ENCODE data around the gene TMOD4.
A peak's percentile ranks its signal among the peaks of the same experiment; 100 is the strongest.
"Not testable (repeated sequence)": the region's sequence is repeated elsewhere in the genome, so short reads cannot be mapped to it uniquely, and the experiment has no call there.

TMOD4 gene

DNA sequence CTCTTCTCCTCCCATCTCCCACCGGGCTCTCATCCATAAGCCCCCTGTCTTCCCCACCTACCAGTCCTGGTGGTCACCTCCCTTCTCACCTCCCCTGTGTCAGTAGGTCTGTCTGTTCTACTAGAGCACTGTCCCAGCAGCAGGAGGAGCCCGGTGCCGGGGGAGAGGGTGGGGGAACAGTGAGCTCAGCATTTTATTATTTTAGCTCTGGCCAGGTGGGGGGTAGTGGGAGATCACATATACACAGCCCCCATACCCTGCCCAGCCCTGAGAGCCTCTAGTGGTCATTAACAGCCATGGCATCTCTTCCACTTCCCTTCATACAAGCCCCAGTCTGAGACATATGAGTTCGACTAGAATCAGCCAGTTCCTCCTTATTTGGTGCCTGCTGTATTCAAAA, at the start of gene TMOD4:
Gene TMOD4 (minus strand): TSS at position 119 of the 400 bp plus-strand sequence. CDS start 1,106 bp downstream, outside the sequence.
- DNase-seq: no peak

DNA sequence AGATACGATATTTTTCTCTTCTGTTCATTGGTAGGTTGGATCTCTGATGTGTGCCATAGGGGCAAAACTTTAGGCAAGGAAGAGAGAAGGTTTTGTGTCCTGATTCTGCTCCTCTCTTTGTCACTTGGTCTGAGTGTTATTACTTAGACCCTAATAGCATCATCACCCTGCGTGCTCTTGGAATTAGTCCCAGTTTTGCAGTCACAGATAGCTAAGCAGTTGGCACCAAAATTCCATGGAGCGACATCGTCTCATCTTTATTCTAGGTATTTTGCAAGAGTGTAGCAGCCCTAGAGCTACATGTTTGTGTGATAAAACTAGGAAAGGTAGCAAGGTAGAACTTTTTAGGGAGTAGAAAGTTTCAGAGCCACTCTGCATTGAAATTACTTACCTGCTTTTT, 46.3 kb upstream of the TMOD4 start:
- no peak for DNase-seq

DNA sequence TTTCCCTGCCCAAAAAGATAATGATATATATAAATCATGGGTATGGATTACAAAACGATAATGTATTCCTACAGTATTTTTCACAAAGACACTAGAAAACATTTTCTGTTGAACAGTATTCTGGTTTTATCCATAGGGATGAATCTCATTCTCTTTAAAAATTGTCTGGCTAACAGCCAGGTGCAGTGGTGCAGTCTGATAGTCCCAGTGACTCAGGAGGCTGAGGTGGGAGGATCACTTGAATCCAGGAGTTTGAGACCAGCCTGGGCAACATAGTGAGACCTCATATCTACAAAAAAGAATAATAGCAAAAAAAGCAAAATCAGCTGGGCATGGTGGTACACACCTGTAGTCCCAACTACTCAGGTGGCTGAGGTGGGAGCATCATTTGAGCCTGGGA, 45.8 kb upstream of the TMOD4 start:
- DNase-seq: no peak

DNA sequence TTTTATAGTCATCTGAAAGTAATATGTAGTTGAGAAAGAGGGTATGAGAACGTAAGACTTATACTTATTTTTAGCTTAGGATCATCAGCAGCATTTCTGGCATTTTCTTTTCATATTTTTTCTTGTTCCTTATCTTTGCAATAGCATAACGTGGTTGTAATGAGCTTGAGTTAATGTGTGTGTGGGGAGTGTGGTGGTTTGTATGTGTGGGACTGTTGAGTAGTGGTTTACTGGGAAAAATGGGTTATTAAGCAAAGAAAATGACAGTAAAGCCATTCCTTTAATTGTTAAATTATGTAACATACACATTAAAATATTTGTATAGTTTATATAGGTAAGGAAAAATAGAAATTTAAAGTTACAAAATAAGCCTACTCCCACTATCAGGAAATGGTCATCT, 37.8 kb upstream of the TMOD4 start:
- no peak for DNase-seq

DNA sequence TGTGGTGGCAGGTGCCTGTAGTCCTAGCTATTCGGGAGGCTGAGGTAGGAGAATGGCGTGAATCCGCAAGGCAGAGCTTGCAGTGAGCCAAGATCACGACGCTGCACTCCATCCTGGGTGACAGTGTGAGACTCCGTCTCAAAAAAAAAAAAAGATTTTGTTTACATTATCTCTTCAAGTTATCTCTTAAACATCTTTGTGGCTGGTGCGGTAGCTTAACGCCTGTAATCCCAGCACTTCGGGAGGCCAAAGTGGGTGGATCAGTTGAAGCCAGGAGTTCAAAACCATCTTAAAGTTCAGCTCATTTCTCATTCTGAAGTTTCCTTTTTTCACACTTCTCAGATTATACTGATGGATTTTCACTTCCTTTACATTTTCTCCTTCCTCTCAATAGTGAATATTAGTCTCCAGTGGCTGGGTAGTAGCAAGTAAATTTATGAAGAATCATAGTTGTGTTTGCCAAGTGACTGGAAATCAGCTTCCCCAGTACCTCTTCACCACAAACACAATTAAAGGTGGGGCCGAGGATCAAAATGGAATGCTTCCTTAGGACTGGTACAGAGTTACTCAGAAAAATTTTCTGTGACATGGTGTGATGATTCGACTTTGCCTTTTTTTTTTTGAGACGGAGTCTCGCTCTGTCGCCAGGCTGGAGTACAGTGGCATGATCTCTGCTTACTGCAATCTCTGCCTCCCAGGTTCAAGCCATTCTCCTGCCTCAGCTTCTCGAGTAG, 36.4 kb upstream of the TMOD4 start:
- DNase-seq: peak; percentile 25

DNA sequence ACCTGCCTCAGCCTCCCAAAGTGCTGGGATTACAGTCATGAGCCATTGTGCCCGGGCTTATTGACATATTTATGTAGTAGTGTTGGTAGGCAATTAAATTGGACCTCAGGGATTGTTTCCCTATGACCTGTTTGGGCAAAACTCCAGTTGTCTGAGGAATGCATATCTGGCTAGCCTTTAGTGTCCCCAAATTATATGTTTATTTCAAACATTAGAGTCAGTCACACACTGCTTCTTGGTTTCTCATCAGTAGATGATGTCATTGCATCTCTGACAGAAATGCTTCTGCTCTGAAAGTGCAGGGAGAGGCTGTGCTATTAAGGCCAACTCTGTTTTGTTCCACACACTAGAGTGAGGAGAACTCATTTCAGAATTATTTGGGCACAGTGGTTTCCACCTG, 35.0 kb upstream of the TMOD4 start:
- DNase-seq: no peak

DNA sequence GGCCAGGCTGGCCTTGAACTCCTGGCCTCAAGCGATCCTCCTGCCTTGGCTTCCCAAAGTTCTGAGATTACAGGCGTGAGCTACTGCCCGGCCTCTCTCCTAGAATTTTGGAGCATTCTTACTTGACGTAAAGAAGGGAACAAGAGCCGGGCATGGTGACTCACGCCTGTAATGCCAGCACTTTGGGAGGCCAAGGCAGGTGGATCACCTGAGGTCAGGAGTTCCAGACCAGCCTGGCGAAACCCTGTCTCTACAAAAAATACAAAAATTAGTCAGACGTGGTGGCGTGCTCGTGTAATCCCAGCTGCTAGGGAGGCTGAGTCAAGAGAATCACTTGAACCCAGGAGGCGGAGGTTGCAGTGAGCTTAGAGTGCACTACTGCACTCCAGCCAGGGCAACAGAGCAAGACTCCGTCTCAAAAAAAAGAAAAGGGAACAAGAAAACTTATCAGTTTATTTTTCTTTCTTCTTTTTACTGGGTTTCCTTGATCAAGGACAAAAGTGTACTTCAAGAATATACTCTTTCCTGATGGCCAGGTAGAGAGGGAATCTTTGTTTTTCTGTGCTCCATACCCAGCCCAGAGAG, 29.7 kb upstream of the TMOD4 start:
- not testable (repeated sequence) for DNase-seq

DNA sequence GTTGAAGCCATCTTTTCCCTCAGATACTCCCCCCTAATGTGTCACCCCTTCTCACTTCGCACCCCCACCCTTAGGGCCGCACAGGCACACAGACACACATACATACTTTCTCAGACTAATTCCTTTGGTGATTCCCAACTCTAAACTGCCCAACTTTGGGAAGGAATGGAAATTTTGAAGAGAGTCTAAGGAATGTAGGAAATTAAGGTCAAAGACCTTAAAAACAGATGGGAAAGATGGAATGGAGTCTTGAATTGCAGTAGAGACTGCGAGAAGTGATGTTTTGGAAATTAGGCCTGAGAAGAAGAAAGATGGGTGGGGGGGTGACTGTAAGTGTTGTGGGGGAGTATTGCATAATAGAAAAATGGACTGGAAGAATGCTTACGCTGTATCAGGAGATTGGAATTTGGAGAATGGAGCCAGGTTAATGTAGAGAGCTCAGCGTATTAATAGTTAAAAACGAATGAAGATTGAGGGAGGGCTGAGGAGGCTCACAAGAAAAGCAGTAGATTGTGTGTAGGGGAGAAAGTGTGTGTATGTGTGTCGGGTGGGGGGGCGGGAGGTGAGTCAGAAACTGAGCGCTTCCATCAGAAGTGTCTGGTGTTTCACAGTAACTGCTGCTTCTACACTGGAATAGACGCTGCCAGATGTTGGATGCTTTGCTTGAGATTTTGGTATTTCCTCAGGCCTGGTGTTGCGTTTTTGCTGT, 24.2 kb upstream of the TMOD4 start:
- DNase-seq: peak; percentile 30

DNA sequence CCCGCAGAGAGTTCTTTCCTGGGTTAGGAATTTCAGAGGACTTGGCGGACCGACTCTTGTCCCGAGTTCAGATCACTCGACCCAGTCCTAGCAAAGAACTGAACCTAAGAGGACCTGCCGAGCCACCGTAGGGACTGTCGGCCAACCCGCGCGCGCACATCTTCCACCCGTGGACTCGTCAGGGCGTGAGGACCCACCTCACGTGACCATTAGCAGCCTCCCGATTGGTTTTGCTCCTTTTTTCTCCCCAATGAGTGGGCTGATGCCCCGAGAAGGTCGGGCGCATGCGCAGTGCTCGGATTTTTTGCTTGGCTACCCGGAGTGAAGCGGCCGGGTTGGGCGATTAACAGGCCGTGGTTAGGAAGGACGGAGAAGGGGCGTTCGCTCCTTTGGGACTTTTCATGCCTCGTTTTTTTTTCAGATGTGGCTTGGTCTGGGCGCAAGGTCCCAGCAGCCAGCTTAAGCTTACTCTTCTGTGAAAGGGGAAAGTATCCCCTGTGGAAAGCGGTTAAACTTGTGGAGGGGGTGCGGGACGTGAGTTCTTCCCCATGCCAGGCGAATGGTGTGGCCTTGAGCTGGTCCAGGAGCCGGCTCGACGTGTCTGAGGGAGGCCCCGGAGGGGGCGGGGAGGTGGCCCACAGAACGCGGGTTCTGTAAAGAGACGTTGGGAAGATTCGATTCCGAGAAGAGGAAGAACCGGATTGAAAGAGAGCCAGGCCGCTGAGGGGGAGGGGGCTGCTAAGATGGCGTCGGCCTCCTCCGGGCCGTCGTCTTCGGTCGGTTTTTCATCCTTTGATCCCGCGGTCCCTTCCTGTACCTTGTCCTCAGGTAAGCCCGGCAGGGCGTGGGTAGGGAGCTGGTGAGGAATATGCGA, 22.7 kb upstream of the TMOD4 start, which contains the start of gene PIP5K1A:
Gene PIP5K1A (plus strand): TSS at position 299 of the 874 bp plus-strand sequence. CDS start 445 bp downstream, at position 744.
- peak; percentile 99 for DNase-seq

DNA sequence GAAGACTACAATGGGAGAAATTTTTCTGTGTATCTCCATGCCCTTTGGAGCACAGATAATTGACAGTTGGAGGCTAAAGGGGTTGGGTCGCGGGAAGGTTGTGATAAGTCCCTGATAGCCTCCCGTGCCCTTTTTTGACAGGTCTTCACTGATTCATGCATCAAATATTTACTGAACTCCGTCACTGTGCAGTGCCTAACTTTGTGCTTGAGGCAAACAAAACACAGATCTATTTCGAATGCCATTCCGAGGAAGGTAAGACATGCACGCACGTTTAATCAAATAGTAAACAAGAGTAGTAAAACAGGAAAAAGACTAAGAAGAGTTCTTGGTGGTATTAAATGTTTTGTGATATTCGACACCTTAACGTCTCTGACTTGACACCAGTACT, 22.1 kb upstream of the TMOD4 start:
- no peak for DNase-seq

DNA sequence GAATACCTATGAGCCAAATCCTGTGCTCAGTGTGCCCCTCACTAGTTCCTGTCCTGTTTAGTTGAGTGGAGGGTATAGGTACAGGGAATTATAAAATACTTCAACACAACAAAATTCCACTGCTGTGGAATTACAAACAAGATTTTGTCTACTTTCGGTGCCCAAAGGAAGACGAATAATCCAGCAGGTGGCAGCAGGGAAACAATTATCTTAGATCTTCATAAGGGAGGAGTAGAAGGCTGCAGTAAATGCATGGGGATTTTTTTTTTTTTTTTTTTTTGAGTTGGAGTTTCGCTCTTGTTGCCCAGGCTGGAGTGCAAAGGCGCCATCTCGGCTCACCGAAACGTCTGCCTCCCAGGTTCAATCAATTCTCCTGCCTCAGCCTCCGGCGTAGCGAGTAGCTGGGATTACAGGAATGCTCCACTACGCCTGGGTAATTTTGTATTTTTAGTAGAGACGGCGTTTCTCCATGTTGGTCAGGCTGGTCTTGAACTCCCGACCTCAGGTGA, 20.6 kb upstream of the TMOD4 start:
- peak; percentile 67 for DNase-seq

DNA sequence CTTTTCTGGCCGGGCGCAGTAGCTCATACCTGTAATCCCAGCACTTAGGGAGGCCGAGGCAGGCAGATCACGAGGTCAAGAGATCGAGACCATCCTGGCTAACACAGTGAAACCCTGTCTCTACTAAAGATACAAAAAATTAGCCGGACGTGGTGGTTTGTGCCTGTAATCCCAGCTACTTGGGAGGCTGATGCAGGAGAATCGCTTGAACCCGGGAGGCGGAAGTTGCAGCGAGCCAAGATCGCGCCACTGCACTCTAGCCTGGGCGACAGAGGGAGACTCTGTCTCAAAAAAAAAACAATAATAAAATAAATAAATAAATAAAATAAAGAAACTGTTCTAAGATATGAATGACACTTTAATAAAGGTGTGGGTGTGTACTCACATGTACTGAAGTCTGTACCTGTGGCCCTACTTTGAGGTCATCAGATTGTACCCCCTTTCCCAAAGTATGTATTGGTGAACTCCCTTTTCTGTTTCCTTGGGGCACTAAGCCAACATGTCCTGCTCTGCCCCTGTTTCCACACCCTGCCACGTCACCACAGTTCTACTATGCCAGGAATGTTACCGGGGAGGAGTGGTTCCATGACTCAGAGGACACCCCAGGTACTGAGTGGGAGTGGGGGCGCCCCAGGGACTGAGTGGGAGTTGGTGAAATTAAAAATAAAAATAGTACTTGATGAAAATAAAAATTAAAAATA, 19.3 kb upstream of the TMOD4 start:
- not testable (repeated sequence) for DNase-seq

DNA sequence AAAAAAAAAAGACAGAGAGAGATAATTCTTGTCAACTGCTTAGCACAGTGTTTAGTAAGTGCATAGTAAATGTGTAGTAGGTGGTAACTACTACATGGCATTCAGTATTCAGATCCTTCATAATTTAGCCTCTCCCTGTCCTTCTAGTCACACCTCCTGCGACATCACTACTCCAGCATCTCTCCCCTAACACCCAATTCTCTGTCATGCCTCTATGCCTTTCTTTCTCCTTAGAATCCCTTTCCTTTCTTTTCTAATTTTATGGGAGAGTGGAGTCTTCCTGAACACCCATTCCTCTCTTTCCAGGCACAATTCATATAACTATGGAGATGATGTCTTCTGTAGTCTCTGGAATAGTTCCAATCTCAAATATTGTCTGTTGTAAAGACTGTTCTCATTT, 18.1 kb upstream of the TMOD4 start:
- DNase-seq: no peak

DNA sequence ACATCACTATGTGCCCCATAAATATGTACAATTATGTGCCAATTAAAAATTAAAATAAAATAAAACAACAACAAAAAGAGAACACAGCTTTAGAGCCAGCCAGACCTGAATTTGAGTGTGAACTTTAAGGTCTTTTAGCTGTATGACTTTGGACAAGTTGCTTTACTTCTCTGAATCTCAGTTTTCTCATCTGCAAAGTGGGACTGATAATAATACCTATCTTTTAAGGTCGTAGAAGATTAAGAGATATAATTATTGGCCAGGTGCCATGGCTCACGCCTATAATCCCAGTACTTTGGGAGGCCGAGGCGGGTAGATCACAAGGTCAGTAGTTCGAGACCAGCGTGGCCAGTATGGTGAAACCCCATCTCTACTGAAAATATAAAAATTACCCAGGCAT, 17.5 kb upstream of the TMOD4 start:
- DNase-seq: no peak

DNA sequence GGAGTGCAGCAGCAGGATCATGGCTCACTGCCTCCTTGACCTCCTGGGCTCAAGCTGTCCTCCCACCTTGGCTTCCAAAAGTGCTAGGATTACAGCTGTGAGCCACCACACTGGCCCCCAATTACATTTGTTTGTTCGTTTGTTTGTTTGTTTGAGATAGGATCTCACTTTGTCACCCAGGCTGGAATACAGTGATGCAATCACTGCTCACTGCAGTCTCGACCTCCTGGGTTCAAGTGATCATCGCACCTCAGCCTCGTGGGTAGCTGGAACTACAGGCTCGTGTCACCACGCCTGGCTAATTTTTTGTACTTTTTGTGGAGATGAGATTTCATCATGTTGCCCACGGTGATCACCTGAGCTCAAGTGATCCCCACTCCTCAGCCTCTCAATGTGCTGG, 16.3 kb upstream of the TMOD4 start:
- no peak for DNase-seq

DNA sequence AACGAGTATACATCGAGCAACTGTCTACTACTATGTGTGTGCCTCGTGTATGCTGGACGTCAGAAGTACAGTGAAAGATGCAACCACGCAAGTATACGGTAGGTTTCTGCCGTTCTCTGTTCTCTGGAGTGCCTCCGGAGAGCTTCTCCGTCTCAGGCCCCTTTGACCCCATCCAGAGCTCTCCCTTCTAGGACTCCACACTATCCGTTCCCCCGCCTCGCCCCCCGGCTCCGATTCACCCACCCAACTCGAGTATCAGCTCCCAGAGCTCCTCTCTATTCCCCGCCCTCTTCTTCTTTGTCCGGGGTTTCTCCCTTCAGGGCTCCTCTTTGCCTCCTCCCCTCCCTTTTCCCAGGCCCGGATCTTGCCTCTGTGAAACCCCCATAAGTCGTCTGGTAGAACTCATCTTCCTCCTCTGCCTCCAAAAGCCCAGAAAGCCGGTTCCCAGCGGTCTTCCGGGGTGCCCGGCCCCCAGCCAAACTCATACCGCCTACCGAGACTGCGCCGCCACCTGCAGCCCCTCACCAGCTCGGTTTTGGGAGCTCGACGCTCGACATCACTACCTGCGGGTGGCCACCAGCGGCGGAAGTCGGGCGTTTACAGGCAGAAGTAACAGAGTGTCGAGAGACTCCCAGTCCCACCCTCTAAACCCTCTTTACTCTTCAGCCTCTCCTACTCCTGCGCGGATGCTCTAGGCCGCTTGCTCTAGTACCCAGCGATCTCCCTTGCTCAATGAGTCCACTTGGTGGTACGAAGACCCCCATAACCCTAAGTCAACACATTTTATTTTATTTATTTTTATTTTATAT, 14.1 kb upstream of the TMOD4 start, which contains the start of gene VPS72:
Gene VPS72 (minus strand): TSS at position 561 of the 809 bp plus-strand sequence. CDS start 76 bp downstream, at position 485.
- peak; percentile 91 for DNase-seq

DNA sequence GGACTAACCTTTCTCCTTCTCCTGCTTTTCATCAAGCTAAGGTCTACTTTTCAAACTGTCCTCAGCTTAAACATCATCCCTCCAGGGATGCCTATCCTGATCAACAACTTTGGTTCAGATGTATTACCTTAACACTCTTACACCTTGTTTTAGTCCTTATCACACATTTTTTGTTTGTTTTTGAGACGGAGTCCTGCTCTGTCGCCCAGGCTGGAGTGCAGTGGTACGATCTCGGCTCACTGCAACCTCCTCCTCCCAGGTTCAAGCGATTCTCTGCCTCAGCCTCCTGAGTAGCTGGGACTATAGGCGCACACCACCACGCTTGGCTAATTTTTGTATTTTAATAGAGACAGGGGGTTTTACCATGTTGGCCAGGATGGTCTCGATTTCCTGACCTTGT, 12.9 kb upstream of the TMOD4 start:
- DNase-seq: not testable (repeated sequence)

DNA sequence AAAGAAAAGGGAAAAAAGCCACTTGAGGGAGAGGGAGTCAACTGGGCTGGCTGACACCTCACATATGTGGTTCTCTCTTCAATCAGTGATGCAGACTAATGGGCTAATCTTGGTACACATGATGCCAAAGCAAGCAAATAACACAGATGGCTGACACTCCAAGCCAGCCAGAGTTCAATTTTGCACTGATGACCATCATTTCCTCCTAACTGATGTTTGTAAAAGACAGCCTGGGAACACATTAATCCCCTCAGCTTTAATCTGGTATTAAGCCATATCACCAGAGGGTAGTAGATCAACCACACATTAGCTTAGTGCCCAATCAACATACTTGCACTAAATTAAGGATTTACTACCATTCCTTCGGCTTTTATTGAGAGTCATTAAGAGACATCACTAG, 11.4 kb upstream of the TMOD4 start:
- no peak for DNase-seq

DNA sequence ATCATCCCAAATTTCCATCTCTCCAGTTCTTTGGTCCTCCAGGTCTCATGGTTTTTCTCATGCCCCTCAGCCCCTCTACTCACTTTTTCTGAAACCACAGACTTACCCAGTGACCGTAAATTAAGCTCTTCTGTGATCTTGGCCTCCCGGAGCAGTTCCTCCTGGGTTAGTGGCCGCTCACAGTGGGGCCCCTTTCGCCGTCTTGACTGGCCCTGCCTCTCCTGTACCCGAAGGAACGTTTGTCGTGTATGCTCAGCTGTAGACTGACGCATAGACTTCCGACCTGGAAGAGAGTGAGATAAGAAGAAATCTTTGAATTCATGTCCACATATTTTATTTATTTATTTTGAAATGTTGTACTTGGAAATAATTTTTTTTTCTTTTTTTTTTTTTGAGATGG, 8.4 kb upstream of the TMOD4 start:
- no peak for DNase-seq

DNA sequence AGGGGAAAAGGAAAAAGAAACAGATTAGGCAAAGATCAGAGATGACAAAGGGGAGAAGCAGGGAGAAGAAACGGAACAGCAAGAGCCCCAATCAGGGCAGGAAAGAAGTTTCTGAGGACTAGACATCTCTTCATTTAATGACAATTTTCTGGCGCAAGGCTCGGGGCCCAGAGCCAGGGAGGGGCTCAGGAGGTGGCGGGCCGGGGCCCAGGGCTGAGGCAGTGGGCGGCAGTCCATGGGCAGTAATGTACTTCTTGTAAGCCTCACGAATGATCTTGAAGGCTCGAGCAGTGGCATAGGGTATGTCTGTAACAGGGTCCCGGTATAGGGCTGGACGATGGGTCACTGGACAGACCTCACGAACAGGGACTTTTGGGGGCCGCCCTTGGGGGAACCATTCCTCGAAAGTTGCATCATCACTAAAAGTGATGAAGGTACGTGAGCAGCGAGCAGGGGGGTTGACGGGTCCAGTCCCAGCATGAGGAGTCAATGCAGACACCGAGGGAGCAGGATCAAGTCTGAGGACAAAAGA, 799 bp upstream of the TMOD4 start:
- DNase-seq: no peak
